Mucosa of stomach (tissue), 1 donor: ENCODE data around the gene CYP2U1.
"Not testable (repeated sequence)": the region's sequence is repeated elsewhere in the genome, so short reads cannot be mapped to it uniquely, and the experiment has no call there.

Source experiments
- H3K27me3 ChIP-seq: one replicate; pipeline ENCODE4 v1.7.0; 2013; ENCODE audit warnings: mild to moderate bottlenecking, low read length; ENCODE audit not compliant: control insufficient read depth, insufficient read depth
- H3K36me3 ChIP-seq: one replicate; pipeline ENCODE4 v1.7.0; 2013; ENCODE audit warnings: low read length; ENCODE audit not compliant: control insufficient read depth, insufficient read depth
- H3K4me1 ChIP-seq: one replicate; pipeline ENCODE4 v1.7.0; 2013; ENCODE audit warnings: mild to moderate bottlenecking, low read length; ENCODE audit not compliant: control insufficient read depth, insufficient read depth
- H3K4me3 ChIP-seq: one replicate; pipeline ENCODE4 v1.7.0; 2013; ENCODE audit warnings: low read length
- H3K9ac ChIP-seq: one replicate; pipeline ENCODE4 v1.7.0; 2013; ENCODE audit warnings: mild to moderate bottlenecking, low read length, moderate library complexity
- H3K9me3 ChIP-seq: one replicate; pipeline ENCODE4 v1.7.0; 2013; ENCODE audit warnings: mild to moderate bottlenecking, low read length, moderate library complexity; ENCODE audit not compliant: control insufficient read depth
- donor health status: Pancreatic carcinoma.

Gene CYP2U1

GRCh38 chr4:107925713-107926112 is 5.6 kb upstream of the CYP2U1 start:
- not testable (repeated sequence) for H3K36me3 ChIP-seq, H3K4me1 ChIP-seq, H3K9ac ChIP-seq, H3K9me3 ChIP-seq, H3K27me3 ChIP-seq, H3K4me3 ChIP-seq

GRCh38 chr4:107926875-107927274 is 4.5 kb upstream of the CYP2U1 start:
- not testable (repeated sequence) for H3K4me1 ChIP-seq, H3K4me3 ChIP-seq, H3K9ac ChIP-seq, H3K36me3 ChIP-seq, H3K27me3 ChIP-seq, H3K9me3 ChIP-seq

GRCh38 chr4:107931775-107932321 is 499 bp downstream of the CYP2U1 start:
- peak overlapping the region; percentile 84 for H3K4me3 ChIP-seq
- H3K36me3 ChIP-seq, result no peaks in the 10 kb centered on the region
- no peaks in the 10 kb centered on the region for H3K9me3 ChIP-seq
- H3K4me1 ChIP-seq, result peaks cover 7% of the 10 kb centered on the region
- no peaks in the 10 kb centered on the region for H3K27me3 ChIP-seq
- peak overlapping the region; percentile 64 for H3K9ac ChIP-seq

GRCh38 chr4:107935246-107935645 is 3.9 kb downstream of the CYP2U1 start:
- H3K36me3 ChIP-seq, result no peaks in the 10 kb centered on the region
- no peak overlapping the region for H3K9ac ChIP-seq
- no peak overlapping the region for H3K4me3 ChIP-seq
- H3K9me3 ChIP-seq, result no peaks in the 10 kb centered on the region
- peaks cover 7% of the 10 kb centered on the region for H3K4me1 ChIP-seq
- no peaks in the 10 kb centered on the region for H3K27me3 ChIP-seq

GRCh38 chr4:107937040-107937439 is 5.7 kb downstream of the CYP2U1 start:
- H3K9ac ChIP-seq, result no peak overlapping the region
- H3K27me3 ChIP-seq, result no peaks in the 10 kb centered on the region
- no peaks in the 10 kb centered on the region for H3K9me3 ChIP-seq
- no peaks in the 10 kb centered on the region for H3K36me3 ChIP-seq
- H3K4me1 ChIP-seq, result peaks cover 3% of the 10 kb centered on the region
- H3K4me3 ChIP-seq, result no peak overlapping the region

- no peaks in the 10 kb centered on the region for H3K36me3 ChIP-seq
- no peaks in the 10 kb centered on the region for H3K9me3 ChIP-seq
- H3K4me1 ChIP-seq, result no peaks in the 10 kb centered on the region
- no peak overlapping the region for H3K9ac ChIP-seq
- H3K4me3 ChIP-seq, result no peak overlapping the region
- no peaks in the 10 kb centered on the region for H3K27me3 ChIP-seq
Measured at GRCh38 chr4:107939307-107939706, 8.0 kb downstream of the CYP2U1 start.

- no peaks in the 10 kb centered on the region for H3K9me3 ChIP-seq
- no peaks in the 10 kb centered on the region for H3K36me3 ChIP-seq
- H3K27me3 ChIP-seq, result no peaks in the 10 kb centered on the region
- no peak overlapping the region for H3K9ac ChIP-seq
- H3K4me3 ChIP-seq, result no peak overlapping the region
- no peaks in the 10 kb centered on the region for H3K4me1 ChIP-seq
Measured at GRCh38 chr4:107945809-107946208, 14.5 kb downstream of the CYP2U1 start.

GRCh38 chr4:107950746-107951540 is 19.6 kb downstream of the CYP2U1 start:
- Histone ChIP-seq H3K9me3 (no peaks in the 10 kb centered on the region), H3K27me3 (no peaks in the 10 kb centered on the region), H3K4me1 (no peaks in the 10 kb centered on the region), H3K36me3 (no peaks in the 10 kb centered on the region), H3K4me3 (no peak overlapping the region), H3K9ac (no peak overlapping the region)

GRCh38 chr4:107951551-107951950 is 20.2 kb downstream of the CYP2U1 start:
- Histone ChIP-seq H3K4me1 (no peaks in the 10 kb centered on the region), H3K9me3 (no peaks in the 10 kb centered on the region), H3K4me3 (no peak overlapping the region), H3K9ac (no peak overlapping the region), H3K27me3 (no peaks in the 10 kb centered on the region), H3K36me3 (no peaks in the 10 kb centered on the region)

- no peaks in the 10 kb centered on the region for H3K27me3 ChIP-seq
- H3K4me3 ChIP-seq, result no peak overlapping the region
- no peak overlapping the region for H3K9ac ChIP-seq
- H3K9me3 ChIP-seq, result no peaks in the 10 kb centered on the region
- no peaks in the 10 kb centered on the region for H3K36me3 ChIP-seq
- no peaks in the 10 kb centered on the region for H3K4me1 ChIP-seq
Measured at GRCh38 chr4:107956011-107956410, 24.7 kb downstream of the CYP2U1 start.

GRCh38 chr4:107966903-107967302 is 35.6 kb downstream of the CYP2U1 start:
- no peaks in the 10 kb centered on the region for H3K9me3 ChIP-seq
- H3K4me3 ChIP-seq, result no peak overlapping the region
- H3K27me3 ChIP-seq, result no peaks in the 10 kb centered on the region
- no peaks in the 10 kb centered on the region for H3K36me3 ChIP-seq
- H3K9ac ChIP-seq, result no peak overlapping the region
- H3K4me1 ChIP-seq, result no peaks in the 10 kb centered on the region

- not testable (repeated sequence) for H3K27me3 ChIP-seq, H3K4me3 ChIP-seq, H3K4me1 ChIP-seq, H3K9ac ChIP-seq, H3K9me3 ChIP-seq, H3K36me3 ChIP-seq
Measured at GRCh38 chr4:107967519-107967918, 36.2 kb downstream of the CYP2U1 start.
